Measurements from ENCODE around the gene LAMA3.

The LAMA3 gene

DNA sequence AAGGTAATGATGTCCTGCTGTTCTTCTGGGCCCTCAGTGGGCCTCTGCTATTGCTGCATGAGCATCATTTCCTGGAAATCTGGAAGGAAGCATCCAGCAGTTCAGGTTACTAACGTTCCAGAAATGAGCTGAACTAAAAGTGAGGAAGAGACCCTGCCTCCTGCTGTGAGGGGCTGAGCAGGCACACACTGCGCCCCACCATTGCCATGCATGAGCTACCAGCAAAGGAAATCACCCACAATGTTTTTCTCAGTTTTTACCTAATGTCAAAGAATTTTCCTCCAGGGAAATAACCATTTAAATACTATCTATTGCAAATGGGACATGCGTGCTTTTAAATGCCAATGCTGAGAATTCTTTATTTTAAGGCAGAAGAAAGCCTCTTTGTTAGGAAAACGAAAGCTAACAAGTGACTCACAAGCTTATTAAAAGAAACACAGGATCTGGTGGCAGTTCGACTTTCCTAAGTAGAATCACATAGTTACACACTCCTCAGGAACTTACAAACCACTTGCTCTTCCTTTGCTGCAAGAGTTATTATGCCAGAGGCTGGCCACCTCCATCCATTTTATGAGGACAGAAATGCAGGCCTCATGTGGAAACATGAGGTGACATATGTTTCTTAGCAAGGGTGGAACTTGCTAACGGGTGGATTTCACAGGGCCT lies 172.7 kb downstream of the LAMA3 start:
- no peak for FAIRE-seq
- DNase-seq (ENCODE audit: extremely low spot score, insufficient read length, low read depth): no peak

- DNase-seq (ENCODE audit: extremely low spot score, insufficient read length, low read depth) (no peak), FAIRE-seq (peak; percentile 29)
These were observed 175.4 kb downstream of the LAMA3 start for GRCh38 chr18:23864624-23865023.

DNA sequence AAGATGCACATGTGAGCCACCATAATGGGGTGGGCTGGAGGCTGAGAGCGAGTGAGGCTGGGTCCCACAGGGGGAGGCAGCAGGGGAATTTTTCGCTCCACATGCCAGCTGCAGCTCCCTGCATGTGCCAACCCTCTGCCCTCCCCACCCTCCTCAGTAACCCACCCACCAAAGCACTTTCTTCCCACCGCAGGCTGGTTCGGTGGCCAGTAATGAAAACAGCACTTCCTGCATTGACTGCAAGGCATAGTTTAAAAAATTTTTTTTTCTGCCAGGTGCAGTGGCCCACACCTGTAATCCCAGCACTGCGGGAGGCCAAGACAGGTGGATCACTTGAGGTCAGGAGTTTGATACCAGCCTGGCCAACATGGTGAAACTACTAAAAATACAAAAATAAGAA lies 177.8 kb downstream of the LAMA3 start:
- FAIRE-seq (no peak), DNase-seq (ENCODE audit: extremely low spot score, insufficient read length, low read depth) (no peak)

DNA sequence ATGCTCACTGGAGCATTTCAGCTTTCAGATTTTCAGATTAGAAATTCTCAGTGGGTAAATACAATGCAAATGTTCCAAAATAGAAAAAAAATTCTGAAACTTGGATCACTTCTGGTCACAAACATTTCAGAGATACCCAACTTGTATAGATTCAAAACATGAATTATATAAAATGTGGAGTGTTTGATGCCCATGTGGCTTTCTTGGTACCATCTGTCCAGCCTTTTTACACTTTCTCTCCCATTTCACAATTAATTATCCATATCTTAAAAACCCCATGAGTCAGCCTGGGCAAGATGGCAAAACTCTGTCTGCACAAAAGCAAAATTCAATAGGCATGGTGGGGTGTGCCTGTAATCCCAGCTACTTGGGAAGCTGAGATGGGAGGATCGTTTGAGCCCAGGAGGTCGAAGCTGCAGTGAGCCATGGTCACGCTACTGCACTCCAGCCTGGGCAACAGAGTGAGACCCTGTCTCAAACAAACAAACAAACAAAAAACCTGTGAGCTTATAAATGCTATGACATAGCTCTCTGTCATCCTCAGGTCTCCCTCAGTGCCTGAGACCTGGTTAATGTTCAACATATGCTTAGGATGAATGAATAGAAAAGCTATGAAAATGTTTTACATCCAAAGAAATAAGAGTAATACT lies 179.0 kb downstream of the LAMA3 start:
- FAIRE-seq: no peak
- DNase-seq (ENCODE audit: extremely low spot score, insufficient read length, low read depth): no peak

GRCh38 chr18:23870676-23871380 lies 181.6 kb downstream of the LAMA3 start:
- DNase-seq (ENCODE audit: extremely low spot score, insufficient read length, low read depth): no peak

GRCh38 chr18:23871410-23871809 lies 182.2 kb downstream of the LAMA3 start:
- DNase-seq (ENCODE audit: extremely low spot score, insufficient read length, low read depth) (no peak), FAIRE-seq (peak; percentile 80)

More at GRCh38 chr18:23870676-23871380, 181.6 kb downstream of the LAMA3 start:
- peak; percentile 39 for FAIRE-seq

DNA sequence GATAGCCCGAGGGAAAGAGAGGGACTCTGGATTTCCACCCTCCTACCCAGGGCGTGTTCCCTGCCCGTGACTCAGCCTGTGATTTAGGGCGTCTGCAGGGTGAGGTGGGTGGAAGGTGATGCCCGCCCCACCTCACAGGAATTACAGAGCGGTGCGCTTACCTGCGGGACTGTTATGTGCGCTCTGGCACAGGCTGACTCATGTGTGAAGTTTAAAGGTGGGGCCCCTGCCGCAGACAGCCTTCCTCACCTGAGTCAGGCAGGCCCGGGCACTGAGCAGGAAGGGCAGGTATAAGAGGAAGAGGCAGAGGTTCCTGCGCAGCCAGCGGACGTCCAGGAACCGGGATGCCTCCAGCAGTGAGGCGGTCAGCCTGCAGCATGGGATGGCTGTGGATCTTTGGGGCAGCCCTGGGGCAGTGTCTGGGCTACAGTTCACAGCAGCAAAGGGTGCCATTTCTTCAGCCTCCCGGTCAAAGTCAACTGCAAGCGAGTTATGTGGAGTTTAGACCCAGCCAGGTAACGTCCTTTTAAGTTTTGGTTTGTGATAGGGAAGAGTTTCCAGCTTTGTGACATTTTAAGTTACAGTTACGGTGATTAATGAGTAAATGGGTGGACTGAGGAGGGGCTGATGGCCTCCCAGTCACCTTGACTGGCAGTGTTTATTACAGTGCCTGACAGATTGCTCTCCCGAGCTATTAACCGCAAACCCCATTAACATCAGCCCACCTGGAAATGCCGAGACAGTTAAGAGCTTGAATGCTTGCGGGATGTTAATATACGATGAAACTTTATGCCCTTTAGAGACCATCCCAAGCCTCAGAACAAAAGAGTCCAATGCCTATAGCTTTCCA lies 183.7 kb downstream of the LAMA3 start:
- no peak for DNase-seq (ENCODE audit: extremely low spot score, insufficient read length, low read depth)
- FAIRE-seq: no peak

GRCh38 chr18:23875966-23876895 lies 187.0 kb downstream of the LAMA3 start:
- DNase-seq (ENCODE audit: extremely low spot score, insufficient read length, low read depth) (no peak), FAIRE-seq (no peak)

DNA sequence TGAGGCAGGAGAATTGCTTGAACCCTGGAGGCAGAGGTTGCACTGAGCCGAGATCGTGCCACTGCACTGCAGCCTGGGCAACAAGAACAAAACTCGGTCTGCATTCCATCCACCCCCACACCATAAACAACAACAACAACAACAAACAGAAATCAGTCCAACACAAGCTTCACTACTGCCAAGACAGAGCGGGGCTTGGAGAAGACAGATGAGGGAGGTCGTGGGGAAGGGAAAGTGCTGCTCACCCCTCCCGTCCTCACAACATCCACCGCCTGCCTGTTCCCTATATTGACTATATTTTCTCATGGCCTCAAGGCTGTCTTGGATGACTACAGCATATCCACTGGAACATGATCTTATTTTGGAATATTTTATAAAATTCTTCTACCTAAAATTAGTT lies 187.7 kb downstream of the LAMA3 start:
- DNase-seq (ENCODE audit: extremely low spot score, insufficient read length, low read depth): no peak
- FAIRE-seq: no peak

DNA sequence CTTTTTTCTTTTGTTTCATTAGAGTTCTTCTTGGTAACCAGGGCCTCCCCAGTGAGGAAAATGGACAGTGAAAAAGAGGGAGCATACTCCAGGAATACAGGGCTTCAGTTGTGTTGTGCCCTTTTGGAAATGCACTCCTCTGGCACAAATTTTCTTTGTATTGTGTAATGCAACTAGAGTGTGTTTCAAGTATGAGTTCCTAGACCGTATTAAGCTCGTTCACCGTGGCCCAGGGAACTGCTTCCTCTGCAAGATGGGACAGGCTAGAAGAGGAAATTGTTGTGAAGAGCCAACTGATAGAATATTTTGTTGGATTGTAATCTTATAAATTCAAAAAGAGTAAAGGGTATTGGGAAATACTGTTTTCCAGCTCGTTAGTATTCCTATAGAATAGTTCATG lies 188.1 kb downstream of the LAMA3 start:
- no peak for FAIRE-seq
- DNase-seq (ENCODE audit: extremely low spot score, insufficient read length, low read depth): no peak

DNA sequence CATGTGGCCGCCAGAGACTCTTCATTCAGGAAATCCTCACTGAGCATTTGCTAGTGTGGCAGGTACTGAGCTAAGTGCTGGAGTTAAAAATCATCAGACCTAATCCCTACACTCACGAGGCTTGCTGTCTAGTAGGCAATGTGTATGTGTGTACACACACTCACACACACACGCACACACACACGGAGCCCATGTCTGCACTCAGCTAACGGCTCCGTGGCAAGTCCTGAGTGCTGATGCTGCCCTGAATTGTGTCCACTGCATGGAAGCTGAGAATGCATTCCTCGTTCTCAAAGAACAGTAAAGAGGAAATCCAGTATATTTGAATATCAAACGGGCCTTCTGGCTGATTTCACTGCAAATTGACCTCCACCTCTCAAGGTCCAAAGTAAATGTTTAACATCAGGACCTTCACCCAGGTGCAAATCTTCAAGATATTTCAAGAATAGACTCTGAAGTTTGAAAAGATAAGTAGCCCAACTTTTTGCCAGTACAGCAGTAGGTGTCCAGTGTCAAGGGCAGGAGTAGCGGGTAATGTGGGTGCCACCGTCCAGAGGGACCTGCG lies 189.2 kb downstream of the LAMA3 start:
- no peak for FAIRE-seq
- DNase-seq (ENCODE audit: extremely low spot score, insufficient read length, low read depth): no peak

GRCh38 chr18:23879126-23879525 lies 189.9 kb downstream of the LAMA3 start:
- DNase-seq (ENCODE audit: extremely low spot score, insufficient read length, low read depth) (no peak), FAIRE-seq (no peak)

DNA sequence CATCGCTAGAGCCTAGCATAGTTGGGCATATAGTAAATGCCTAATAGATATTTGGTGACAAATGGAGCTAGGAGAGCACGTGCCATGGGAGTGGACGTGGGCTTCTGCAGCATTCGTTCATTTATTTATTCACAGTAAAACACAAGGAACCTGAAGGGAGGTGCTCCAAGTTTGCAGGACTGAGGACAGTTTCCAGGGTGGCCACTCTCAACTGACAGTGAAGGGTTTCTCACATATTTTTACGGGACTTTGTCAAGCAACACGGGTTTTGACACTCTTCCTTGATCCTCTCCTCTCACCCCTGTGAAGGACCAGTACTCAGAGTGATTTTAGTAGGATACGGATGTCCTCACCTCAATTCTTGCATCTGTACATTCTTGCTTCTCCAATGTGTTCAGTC lies 190.3 kb downstream of the LAMA3 start:
- no peak for DNase-seq (ENCODE audit: extremely low spot score, insufficient read length, low read depth)
- no peak for FAIRE-seq

GRCh38 chr18:23879966-23880565 lies 190.8 kb downstream of the LAMA3 start:
- FAIRE-seq: no peak
- DNase-seq (ENCODE audit: extremely low spot score, insufficient read length, low read depth): no peak

- FAIRE-seq (no peak), DNase-seq (ENCODE audit: extremely low spot score, insufficient read length, low read depth) (no peak)
These were observed 191.8 kb downstream of the LAMA3 start for GRCh38 chr18:23880931-23881617.

GRCh38 chr18:23881778-23882177 lies 192.5 kb downstream of the LAMA3 start:
- FAIRE-seq (no peak), DNase-seq (ENCODE audit: extremely low spot score, insufficient read length, low read depth) (no peak)

- FAIRE-seq (no peak), DNase-seq (ENCODE audit: extremely low spot score, insufficient read length, low read depth) (no peak)
These were observed 193.5 kb downstream of the LAMA3 start for GRCh38 chr18:23882616-23883276.

Measured in GM18507 (cell line).